ENCODE results near the gene AMIGO2.

GRCh38 chr12:47095446-47096236 lies 15.9 kb upstream of the AMIGO2 start:
- no peak for TF ChIP-seq CTCF (IDR thresholded peaks at IDR 0.05; ENCODE audit: insufficient read depth, low read depth, low read length)
- no peak for TF ChIP-seq EZH2 (IDR thresholded peaks at IDR 0.05; ENCODE audit: insufficient read depth, low read length)
